GM12875 (cell line): ENCODE measurements around the gene RYR1.
A peak's percentile ranks its signal among the peaks of the same experiment; 100 is the strongest.
"Not testable (repeated sequence)": the region's sequence is repeated elsewhere in the genome, so short reads cannot be mapped to it uniquely, and the experiment has no call there.

Experiments
- H3K4me3 ChIP-seq: one replicate; pipeline ENCODE4 v1.5.1; 2011; ENCODE audit warnings: low read depth, low read length, control low read depth
- CTCF ChIP-seq: IDR thresholded peaks from 2 replicates; pipeline ENCODE4 v1.5.1; 2011; ENCODE audit warnings: low read depth, mild to moderate bottlenecking, control low read depth, inconsistent platforms, low read length, moderate library complexity, borderline replicate concordance; ENCODE audit not compliant: insufficient read depth

The RYR1 gene

GRCh38 chr19:38626401-38626800 is 192.9 kb downstream of the RYR1 start:
- H3K4me3 ChIP-seq: no peak overlapping the region
- TF ChIP-seq CTCF: no peak

DNA sequence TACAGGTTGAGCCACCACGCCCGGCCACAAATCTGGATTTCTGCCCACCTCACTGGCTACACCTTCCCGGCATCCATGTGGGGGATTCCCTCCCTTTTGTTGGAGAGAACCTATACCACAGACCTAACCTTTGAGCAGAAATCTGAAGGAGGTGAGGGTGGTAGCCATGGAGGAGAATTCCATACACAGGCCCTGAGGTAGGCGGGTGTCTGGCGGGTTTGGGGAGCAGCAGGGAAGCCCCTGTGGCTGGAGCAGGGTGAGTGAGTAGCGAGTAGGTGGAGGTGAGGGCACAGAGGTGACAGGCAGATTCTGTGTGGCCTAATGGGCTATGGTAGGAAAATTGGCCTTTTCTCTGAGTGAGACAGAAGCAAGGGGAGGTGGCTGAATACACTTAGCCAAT is 196.1 kb downstream of the RYR1 start:
- no peak overlapping the region for H3K4me3 ChIP-seq
- TF ChIP-seq CTCF: no peak

- not testable (repeated sequence) for H3K4me3 ChIP-seq
Measured at GRCh38 chr19:38631301-38631700, 197.8 kb downstream of the RYR1 start.

- H3K4me3 ChIP-seq: not testable (repeated sequence)
Measured at GRCh38 chr19:38631811-38632475, 198.5 kb downstream of the RYR1 start.

DNA sequence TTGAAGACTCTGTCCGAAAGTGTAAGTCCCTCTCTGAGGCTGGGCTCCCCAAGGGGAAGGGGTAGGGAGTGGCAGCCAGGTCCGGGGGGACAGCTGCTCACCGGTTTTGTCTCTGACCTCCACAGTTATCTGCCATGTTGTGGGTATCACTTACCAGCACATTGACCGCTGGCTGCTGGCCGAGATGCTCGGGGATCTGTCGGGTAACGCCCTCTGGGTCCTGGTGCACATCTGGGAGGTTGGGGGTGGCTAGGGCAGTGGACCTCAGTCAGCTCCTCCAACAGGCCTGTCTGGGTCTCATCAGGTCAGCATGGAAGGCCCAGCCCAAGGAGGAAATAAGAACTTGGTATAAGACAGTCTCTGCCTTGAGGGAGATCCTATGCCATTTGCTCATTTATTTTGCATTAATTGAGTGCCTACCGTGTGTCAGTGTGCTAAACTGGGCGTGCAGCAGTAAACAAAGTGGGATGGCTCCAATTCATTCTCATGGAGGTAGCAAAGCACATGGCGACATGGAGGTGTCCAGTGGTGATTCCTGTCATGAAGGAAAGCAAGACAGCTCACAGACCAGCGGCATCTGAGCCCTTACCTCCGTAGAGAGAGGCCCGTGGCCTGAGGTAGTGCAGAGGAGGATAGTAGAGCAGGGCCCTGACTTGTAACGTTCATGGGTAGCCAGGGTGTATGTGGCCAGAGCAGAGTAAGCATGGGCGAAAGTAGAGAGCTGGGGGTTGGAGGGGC is 199.2 kb downstream of the RYR1 start:
- TF ChIP-seq CTCF: no peak
- H3K4me3 ChIP-seq: no peak overlapping the region

DNA sequence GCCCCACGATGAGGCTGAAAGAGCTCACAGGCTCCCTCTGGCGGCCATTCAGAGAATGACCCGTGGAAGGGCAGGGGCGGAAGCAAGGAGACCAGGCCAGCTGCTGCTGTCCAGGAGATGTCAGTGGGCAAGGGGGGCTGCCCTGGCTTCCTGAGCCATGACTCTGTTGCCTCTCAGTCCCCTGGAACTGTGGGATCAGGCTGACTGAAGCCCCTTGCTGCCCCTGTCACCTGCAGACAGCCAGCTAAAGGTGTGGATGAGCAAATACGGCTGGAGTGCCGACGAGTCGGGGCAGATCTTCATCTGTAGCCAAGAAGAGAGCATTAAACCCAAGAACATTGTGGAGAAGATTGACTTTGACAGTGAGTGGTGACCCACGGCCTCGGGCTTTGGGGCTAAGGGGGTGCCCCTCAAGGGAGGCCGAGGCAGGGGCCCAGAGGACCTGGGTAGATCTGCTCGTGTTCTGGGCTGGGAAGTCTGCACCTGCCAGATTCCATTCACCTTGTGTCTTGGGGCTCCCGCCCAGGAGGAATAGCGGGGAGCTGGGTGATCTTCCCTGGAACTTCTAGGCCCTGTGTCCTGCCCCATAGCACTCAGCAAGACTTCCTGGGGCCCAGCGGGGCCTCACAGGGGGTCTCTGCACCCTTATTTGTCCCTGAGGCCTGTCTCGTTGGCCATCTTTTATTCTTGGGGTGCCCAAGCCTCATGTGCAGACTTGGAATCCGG is 201.4 kb downstream of the RYR1 start:
- peak; percentile 89 for TF ChIP-seq CTCF
- no peak overlapping the region for H3K4me3 ChIP-seq

GRCh38 chr19:38635483-38636399 is 202.2 kb downstream of the RYR1 start:
- TF ChIP-seq CTCF: no peak
- no peak overlapping the region for H3K4me3 ChIP-seq
